HFF-Myc (cell line): ENCODE results near the gene MSH3.

Source experiments
- DNase-seq: peaks from one replicate; pipeline ENCODE4 v3.0.0-alpha.2; 2011; ENCODE audit warnings: low read depth; ENCODE audit errors: extremely low read depth
- H3K4me3 ChIP-seq: replicated peaks from 2 replicates; pipeline ENCODE4 v1.5.1; 2011; ENCODE audit warnings: low read depth, mild to moderate bottlenecking, control low read depth, low read length
- CTCF ChIP-seq: IDR thresholded peaks from 2 replicates; pipeline ENCODE4 v1.5.1; 2012; ENCODE audit warnings: mild to moderate bottlenecking, low read depth, low read length, control low read depth; ENCODE audit errors: missing control alignments

The MSH3 gene

GRCh38 chr5:80762573-80762972 is 108.1 kb downstream of the MSH3 start:
- TF ChIP-seq CTCF: no peak
- DNase-seq: no peak
- H3K4me3 ChIP-seq: no peak overlapping the region

- TF ChIP-seq CTCF: no peak
- DNase-seq: no peak
- H3K4me3 ChIP-seq: no peak overlapping the region
Measured at GRCh38 chr5:80763211-80763610, 108.8 kb downstream of the MSH3 start.

GRCh38 chr5:80763873-80764647 is 109.6 kb downstream of the MSH3 start:
- no peak for DNase-seq
- TF ChIP-seq CTCF: no peak
- no peak overlapping the region for H3K4me3 ChIP-seq

DNA sequence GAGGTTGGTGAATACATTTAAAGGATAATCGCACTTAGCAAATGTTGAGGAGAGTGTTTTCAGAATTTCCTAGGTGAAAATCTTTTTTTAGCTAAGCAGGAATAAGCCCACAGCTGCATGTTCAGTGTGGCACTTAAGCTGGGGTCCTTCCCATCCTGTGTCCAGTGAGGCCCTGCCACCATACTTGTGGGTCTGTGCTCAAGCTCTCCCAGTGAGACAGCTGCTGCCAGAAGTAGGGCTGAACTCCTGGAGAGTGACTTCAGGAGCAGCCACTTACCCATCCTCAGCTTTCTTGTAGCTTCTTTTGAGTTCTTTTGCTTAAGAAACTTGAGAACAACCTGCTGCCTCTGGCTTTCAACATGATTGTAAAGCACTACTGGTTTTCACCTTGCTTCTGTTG is 110.3 kb downstream of the MSH3 start:
- no peak overlapping the region for H3K4me3 ChIP-seq
- no peak for DNase-seq
- no peak for TF ChIP-seq CTCF

DNA sequence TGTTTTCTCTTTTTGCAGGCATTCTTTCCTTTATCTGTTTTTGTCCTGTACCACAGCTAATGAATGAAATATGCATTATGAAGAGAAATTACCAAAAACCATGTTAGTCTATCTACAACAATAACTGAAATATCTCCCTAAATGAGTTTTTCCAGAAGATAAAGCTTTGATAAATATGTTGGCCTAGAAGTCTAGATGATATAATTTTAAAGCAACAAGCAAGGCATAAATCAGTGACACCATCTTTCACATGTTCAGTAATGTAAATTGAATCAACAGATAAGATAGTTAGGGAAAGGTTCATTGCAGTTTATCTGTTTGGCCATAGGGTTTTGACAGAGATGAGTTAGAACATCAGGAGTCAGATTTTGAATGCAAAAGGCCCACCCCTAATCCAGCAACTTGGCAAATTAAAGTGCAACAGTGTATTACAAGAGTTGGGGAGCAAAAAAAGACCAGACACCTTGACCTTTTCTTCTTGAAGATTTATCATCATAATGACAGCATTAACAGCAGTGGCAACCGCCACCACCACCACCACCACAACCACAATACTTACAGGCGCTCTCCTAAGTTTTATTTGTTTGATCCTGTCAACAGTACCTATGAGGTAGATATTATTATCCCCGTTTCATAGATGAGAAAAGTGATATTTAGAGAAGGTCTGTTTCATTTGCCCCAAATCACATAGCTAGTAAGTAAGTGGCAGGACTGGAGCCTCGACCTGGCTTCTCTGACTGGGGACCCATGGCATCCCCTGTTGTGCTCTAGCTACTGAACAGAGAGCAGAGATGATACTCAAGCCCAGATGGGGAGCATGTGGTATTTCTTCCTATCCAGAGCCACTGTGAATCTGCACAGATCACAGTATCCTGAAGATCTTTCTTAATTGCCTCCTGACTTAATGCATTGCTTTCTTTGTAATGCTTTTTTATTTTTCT is 123.2 kb downstream of the MSH3 start:
- H3K4me3 ChIP-seq: no peak overlapping the region
- DNase-seq: no peak

GRCh38 chr5:80780024-80780423 is 125.6 kb downstream of the MSH3 start:
- no peak for DNase-seq
- TF ChIP-seq CTCF: no peak
- H3K4me3 ChIP-seq: no peak overlapping the region

More for the DNA sequence above, 123.2 kb downstream of the MSH3 start:
- no peak for TF ChIP-seq CTCF
